Stimulated activated CD4-positive, alpha-beta T cell treated with anti-CD3 and anti-CD28 coated beads, Interleukin-4, amount 100 ng/mL, for 48 hours (primary cell): ENCODE data around the gene EPC2.
A peak's percentile ranks its signal among the peaks of the same experiment; 100 is the strongest.
"Not testable (repeated sequence)": the region's sequence is repeated elsewhere in the genome, so short reads cannot be mapped to it uniquely, and the experiment has no call there.

Experiments
- DNase-seq, 2 donors: peaks; one replicate each; pipeline ENCODE4 v3.0.0-alpha.2; 2020; ENCODE audit warnings: low read depth in 2 of 2

EPC2 gene

DNA sequence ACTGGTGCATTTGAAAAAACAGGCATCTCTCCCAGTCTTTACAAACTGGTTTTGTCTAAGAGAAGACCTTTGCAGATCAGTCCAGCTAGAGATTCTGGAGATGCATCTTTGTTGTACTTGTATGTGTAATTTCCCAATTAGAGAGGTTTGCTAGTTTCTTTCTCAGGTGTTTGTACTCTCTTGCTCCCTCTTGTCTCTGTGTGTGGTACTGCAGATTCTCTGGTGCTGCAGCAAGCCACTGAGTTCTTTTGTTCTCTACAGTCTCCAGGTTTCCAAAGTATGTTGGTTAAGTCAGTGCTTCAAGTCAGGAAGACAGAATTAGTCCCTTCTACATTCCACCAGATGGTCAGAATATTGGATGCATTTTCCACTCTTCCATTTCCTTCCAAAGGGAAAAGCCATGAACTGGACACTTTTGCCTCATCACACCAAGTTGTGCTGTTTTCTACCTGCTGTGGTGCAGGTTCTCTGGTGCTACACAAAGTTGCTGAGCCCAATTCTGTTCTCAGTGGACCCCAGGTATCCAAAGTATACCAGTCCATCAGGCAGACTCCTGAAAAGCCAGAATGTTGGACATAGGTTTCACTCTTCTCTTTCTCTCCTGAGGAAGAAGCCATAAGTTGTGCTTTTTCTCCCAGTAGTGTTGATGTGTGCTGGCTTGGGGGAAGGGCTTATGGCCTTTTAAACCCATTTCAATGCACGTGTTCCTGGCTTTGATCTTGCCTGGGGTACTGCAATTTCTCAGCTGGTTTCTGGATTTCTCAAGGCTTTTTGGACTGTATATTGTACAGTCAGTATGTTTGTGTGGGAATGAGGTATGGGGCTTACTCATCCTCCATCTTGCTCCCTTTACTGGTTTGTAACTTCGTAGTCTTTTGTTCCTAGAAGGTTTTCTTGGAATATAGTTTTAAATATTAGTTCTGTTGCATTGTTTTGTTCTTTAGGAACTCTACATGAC lies 29.8 kb downstream of the EPC2 start:
- DNase-seq, result peak in 1 of 2 donors; percentile 11

DNA sequence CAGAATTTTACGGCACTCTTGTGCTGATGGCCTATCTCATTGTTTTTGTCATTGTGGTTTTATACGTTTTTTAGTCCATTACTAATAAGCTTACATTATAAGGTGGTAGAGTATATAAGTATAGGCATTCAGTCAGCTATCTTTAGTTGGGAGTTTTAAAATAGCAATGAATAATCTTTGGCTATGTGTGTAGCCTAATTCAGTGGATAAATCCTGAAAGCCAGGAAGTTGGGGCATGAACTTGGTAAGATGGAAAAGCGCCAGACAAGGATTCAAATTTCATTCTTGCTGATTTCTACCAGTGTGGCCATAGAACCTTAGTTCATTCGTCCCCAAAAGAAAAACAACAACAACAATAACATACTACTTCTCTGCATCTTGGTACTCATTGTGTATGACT lies 31.2 kb downstream of the EPC2 start:
- DNase-seq, result no peak

DNA sequence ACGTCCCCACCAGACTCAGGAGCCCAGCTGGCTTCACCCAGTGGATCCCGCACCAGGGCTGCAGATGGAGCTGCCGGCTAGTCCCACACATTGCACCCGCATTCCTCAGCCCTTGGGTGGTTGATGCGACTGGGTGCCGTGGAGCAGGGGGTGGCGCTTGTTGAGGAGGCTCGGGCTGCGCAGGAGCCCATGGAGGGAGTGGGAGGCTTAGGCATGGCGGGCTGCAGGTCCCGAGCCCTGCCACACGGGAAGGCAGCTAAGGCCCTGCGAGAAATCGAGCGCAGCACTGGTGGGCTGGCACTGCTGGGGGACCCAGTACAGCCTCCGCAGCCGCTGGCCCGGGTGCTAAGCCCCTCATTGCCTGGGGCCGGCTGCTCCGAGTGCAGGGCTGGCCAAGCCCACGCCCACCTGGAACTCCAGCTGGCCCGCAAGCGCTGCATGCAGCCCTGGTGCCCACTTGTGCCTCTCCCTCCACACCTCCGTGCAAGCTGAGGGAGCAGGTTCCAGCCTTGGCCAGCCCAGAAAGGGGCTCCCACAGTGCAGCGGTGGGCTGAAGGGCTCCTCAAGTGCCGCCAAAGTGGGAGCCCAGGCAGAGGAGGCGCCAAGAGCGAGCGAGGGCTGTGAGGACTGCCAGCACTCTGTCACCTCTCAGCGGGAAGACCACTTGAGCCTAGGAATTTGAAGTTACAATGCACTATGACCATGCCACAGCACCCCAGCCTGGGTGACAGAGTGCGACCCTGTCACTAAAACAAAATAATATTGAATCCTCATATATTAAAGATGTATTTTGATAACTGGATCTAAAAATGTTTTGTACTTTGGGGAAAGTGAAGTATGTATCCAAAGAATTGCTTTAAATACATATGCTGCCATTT lies 34.0 kb downstream of the EPC2 start:
- DNase-seq, result not testable (repeated sequence)

DNA sequence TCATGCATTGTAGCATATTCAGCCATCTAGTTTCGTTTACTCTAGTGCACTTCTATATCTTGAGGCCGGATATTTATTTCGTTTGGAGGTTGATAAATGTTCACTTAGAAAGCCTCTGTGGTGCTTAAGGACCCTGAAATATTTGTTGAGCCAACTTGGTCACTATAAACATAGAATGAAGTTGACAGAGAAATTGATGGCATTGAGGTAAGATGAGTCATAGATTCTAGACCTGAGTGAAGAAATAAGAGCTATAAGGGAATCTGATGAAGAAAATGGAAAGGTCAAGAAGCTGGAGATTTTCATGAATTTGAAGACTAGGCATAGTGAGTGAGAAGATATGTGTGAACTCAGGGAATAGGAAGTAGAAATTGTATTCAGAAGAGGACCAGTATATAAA lies 35.9 kb downstream of the EPC2 start:
- DNase-seq, result no peak

DNA sequence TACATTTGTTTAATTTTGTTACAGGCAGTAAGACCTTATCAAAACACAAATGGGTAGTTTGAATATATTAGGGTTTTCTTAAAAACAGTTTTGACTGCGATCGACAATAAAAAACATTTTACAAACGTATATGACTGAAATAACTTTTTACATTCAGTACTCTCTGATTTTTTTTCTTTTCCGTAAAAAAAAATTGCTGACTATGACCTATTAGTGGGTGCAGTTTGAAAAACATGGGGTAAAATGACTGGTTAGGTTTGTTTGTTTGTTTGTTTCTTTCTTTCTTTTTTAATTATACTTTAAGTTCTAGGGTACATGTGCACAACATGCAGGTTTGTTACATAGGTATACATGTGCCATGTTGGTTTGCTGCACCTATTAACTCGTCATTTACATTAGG lies 36.9 kb downstream of the EPC2 start:
- no peak for DNase-seq

DNA sequence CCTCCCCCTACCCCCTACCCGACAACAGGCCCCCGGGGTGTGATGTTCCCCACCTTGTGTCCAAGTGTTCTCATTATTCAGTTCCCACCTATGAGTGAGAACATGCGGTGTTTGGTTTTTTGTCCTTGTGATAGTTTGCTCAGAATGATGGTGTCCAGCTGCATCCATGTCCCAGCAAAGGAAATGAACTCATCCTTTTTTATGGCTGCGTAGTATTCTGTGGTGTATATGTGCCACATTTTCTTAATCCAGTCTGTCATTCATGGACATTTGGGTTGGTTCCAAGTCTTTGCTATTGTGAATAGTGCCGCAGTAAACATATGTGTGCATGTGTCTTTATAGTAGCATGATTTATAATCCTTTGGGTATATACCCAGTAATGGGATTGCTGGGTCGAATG lies 37.3 kb downstream of the EPC2 start:
- DNase-seq, result not testable (repeated sequence)

DNA sequence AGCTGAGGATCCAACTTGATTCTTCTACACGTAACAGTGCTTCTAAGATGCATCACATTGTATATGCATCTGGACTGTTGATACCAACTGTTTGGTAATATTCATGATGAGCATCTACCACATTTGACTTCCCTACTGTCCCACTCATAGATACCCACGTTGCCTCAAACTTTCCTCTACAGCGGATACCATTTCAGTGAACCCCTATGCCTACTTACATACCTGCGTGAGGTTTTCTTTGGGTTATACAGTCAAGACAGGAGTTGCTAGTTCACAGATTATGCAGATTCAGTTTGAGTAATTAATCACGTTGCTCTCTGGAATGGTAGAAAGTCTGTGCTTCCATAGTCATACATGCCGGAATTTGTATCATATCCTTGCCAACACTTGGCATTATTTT lies 40.0 kb downstream of the EPC2 start:
- no peak for DNase-seq

DNA sequence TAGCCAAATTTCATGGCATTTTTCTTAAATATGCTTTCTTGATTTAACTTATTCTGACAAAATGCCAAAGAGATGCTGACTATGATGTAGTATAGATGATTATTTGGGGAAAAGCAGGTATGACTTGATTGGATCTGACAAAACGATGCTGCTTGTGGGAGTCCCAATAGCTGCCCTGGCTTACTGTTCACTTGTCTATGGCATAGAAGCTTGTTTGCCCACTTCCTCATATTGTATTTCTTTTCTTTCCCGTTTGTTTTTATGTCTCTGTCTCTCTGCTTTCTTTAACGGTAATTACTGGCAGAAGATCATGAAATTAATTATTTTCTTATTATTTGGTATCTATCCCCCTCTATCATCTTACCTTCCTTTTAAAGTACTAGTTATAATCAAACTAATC lies 43.0 kb downstream of the EPC2 start:
- DNase-seq, result no peak

DNA sequence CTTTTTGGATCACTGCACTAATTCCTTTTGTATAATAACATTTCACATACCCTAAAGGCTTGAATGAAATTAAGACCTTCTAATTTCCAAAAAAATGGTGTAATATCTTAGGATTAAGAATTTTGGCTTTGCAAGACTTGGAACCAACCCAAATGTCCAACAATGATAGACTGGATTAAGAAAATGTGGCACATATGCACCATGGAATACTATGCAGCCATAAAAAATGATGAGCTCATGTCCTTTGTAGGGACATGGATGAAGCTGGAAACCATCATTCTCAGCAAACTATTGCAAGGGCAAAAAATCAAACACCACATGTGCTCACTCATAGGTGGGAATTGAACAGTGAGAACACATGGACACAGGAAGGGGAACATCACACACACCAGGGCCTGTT lies 43.5 kb downstream of the EPC2 start:
- not testable (repeated sequence) for DNase-seq

DNA sequence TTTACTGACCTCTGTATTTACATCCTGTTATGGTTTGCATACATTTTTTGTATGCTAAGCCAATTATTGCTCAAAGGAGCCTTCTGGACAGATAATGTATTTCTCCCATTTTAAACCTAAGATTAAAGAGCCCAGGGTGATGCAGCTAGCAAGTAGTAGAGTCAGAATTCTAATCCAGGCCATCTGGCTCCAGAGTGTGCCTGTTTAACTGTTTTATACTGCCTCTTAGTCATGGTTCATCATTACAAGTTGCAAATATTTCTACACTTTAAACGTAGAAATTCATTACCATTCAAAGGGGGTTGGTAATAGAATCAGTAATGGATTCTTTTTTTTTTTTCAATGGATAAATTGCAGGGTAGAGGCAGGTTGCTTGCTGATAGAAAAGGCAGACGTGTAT lies 52.4 kb downstream of the EPC2 start:
- DNase-seq, result no peak

DNA sequence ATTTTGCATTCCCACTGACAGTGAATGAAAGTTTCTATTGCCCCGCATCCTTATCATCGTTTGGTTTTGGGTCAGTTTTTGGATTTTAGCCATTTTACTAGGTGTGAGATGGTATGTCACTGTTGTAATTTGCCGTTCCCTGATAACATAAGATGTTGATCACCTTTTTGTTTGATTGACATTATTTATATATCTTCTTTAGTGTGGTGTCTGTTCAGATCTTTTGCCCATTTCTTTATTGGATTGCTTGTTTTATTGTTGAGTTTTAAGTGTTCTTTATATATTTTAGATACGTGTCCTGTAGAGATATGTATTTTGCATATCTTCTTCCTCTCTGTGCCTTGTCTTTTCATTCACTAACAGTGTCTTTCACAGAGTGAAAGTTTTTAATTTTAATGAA lies 55.3 kb downstream of the EPC2 start:
- no peak for DNase-seq

DNA sequence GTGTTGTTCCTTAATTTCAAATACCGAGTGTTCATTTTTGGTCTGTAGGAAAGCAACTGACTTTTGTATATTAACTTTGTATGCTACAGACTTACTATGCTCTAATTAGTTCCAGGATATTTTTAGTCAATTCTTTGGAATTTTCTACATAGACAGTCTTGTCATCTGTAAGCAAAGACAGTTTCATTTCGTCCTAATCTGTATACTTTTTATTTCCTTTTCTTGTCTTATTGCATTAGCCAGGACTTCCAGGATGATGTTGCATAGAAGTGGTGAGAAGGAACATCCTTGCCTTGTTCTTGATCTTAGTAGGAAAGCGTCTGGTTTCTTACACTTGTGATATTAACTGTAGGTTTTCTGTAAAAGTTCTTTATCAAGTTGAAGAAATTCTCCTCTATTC lies 56.5 kb downstream of the EPC2 start:
- no peak for DNase-seq

DNA sequence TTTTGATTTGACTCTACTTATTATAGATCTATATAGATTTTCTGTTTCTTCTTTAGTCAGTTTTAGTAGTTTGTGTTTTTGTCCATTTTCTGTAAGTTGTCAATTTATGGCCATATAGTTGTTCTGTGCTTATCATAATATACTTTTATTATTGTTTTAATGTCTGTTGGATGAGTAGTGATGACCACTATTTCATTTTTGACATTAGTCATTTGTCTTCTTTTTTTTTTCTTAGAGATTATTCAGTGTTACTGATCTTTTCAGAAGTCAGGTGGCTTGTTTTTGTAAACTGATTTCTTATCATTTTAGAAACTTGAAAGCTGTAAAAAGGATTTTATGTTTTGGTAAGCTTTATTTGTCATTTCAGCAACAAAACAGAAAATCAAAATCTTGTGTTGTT lies 57.3 kb downstream of the EPC2 start:
- no peak for DNase-seq

DNA sequence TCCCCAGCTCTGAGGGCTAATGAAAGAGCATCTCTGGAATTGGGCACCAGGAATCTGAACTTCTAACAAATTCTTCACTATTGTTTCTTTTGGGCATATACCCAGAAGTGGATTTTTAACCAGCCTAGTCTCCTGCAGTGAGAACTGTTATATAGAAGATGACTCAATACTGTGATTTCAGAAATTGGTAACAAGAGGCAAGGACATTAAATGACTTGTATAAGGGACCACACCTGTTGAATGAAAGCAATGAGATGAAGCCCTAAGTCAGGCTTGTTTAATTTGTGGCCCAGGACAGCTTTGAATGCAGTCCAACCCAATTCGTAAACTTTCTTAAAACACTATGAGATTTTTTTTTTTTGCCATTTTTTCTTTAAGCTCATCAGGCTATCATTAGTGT lies 57.9 kb downstream of the EPC2 start:
- DNase-seq, result no peak

DNA sequence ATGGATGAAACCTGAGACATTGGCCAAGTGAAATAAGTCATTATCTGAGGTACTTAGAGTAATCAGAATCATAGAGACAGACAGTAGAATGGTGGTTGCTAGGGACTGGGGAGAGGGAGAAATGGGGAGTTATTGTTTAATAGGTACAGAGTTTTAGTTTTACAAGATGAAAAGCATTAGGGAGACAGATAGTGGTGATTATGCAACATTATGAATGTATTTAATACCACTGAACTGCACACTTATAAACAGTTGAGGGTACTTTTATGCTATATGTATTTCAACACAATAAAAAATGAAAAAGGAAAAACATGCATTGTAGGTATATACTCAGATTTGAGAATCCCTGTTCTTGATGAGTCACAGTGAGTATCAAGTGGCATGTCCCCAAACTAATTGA lies 59.7 kb downstream of the EPC2 start:
- DNase-seq, result no peak

DNA sequence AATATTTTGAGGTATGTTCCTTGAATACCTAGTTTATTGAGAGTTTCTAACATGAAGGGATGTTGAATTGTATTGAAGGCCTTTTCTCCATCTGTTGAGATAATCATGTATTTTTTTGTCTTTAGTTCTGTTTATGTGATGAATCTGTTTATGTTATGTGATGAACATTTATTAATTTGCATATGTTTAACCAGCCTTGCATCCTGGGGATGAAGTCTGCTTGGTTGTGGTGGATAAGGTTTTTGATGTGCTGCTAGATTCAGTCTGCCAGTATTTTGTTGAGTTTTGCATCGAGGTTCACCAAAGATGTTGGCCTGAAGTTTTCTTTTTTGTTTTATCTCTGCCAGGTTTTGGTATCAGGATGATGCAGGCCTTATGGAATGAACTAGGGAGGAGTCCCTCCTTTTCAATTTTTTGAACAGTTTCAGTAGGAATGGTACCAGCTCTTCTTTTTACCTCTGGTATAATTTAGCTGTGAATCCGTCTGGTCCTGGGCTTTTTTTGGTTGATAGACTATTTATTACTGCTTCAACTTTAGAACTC lies 71.9 kb downstream of the EPC2 start:
- no peak for DNase-seq

DNA sequence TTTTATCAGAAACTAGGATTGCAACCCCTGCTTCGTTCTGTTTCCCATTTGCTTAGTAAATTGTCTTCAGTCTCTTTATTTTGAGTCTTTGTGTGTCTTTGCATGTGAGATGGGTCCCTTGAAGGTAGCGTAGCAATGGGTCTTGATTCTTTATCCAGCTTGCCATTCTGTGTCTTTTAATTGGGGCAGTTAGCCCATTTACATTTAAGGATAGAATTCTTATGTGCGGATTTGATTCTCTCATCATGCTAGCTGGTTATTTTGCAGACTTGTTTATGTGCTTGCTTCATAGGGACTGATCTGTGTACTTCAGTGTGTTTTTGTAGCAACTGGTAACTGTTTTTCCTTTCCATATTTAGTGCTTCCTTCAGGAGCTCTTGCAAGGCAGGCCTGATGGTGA lies 73.5 kb downstream of the EPC2 start:
- no peak for DNase-seq

DNA sequence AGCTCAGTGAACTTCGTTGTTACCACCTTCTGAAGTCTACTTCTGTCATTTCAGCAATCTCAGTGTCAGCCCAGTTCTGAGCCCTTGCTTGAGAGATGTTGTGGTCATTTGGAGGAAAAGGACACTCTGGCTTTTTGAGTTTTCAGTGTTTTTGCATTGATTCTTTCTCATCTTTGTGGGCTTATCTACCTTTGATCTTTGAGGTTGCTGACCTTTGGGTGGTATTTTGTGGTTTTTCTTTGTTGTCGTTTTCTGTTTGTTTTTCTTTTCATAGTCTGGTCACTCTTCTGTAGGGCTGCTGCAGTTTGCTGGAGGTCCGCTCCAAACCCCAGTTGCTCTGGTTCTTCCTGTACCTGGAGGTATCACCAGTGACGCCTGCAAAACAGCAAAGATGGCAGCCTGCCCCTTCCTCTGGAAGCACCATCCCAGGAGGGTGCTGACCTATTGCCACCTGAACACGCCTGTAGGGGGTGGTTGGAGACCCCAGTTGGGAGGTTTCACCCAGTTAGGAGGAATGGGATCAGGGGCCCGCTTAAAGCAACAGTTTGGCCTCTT lies 74.7 kb downstream of the EPC2 start:
- no peak for DNase-seq

DNA sequence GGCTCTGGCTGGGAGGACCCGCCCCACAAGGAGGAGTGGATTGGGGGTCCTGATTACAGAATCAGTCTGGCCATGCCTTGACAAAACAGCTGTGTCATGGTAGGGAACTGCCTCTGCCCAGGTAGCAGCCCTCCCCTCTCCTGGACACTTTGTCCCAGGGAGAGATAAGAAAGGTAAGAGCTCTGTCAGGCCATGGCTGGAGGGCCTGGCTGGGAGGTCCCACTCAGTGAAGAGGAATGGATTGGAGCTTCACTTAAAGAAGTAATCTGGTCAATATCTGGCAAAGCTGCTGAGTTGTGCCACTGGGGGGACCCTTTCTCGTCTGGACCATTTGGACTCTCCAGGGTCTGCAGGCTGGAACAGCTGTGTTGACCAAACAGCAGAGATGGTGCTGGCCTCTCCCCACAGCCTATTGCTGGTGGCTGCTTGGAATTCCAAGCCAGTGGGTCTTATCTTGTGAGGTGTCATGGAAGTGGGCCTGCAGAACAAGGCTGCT lies 75.4 kb downstream of the EPC2 start:
- no peak for DNase-seq

DNA sequence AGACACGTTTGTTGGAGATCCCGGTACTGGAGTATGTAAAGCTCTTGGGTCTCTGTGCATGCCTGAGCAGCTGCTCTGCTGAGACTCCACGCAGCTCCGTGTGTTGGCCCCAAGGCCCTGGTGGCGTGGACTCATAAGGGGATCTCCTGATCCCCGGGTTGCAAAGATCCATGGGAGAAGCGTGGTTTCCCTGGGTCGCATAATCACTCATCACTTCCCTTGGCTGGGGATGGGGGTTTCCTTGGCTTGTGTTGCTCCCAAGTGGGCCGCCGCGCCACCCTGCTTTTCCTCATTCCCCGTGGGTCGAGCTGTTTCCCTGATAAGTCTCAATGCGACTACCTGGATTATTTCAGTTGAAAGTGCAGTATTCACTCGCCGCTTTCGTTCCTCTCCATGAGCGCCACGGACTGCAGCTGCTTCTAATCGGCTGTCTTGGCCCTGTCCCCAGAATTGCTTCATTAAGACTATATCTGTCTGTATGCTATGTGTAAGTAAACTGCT lies 76.0 kb downstream of the EPC2 start:
- peak in 1 of 2 donors; percentile 4 for DNase-seq

DNA sequence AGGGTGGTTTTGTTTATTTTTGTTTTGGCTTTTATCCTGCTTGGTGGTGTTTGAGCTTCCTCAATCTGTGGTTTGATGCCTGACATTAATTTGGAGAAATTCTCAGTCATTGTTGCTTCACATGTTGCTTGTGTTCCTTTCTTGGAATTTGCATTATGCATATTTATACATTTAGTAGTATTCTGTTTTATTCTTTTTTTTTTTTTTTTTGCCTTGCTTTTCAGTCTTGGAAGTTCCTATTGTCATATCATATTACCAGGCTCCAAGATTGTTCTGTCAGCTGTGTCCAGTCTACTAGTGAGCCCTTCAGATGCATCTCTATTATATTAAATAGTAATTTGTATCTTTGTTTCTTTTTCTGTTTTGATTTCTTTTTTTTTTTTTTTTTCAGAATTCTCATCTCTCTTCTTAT lies 77.0 kb downstream of the EPC2 start:
- no peak for DNase-seq
